GM23338 (cell line): ENCODE measurements around the gene SC5D. TPM values are rescaled to one million over a fixed set of nuclear protein-coding genes. Genes with fewer than 3 reads are reported as not detected.

Source experiments
- ATAC-seq: fragments of 200-7000 bp; cut with Tn5 transposase; 3 replicates; pipeline ENCODE4 v1.9.1; 2020
- DNase-seq: peaks from one replicate; pipeline ENCODE4 v3.0.0-alpha.2; 2015; ENCODE audit warnings: low spot score
- H2AFZ ChIP-seq: fragments of 200-600 bp; sonication (generic); 2 replicates; pipeline ENCODE4 v1.8.0; 2016; ENCODE audit warnings: antibody characterized with exemption, mild to moderate bottlenecking, moderate library complexity
- H3F3A ChIP-seq: fragments of 200-600 bp; sonication (generic); replicated peaks from 2 replicates; pipeline ENCODE4 v1.8.0; 2017; ENCODE audit warnings: antibody characterized with exemption, mixed run types, low read depth
- H3K27ac ChIP-seq: fragments of 200-600 bp; sonication (generic); 2 replicates; pipeline ENCODE4 v1.6.1; 2016; ENCODE audit warnings: low read depth
- H3K27me3 ChIP-seq: fragments of 200-600 bp; sonication (generic); 2 replicates; pipeline ENCODE4 v1.8.0; 2016; ENCODE audit warnings: mild to moderate bottlenecking, mixed run types, moderate library complexity; ENCODE audit not compliant: insufficient read depth
- H3K36me3 ChIP-seq: fragments of 200-600 bp; sonication (generic); 2 replicates; pipeline ENCODE4 v1.8.0; 2016; ENCODE audit warnings: mild to moderate bottlenecking; ENCODE audit not compliant: insufficient read depth
- H3K4me1 ChIP-seq: fragments of 200-600 bp; sonication (generic); 2 replicates; pipeline ENCODE4 v1.8.0; 2016; ENCODE audit warnings: mild to moderate bottlenecking, moderate library complexity; ENCODE audit not compliant: insufficient read depth
- H3K4me2 ChIP-seq: fragments of 200-600 bp; sonication (generic); 2 replicates; pipeline ENCODE4 v1.7.1; 2017; ENCODE audit warnings: mixed run types
- H3K4me3 ChIP-seq: fragments of 200-600 bp; sonication (generic); 2 replicates; pipeline ENCODE4 v1.6.1; 2016; ENCODE audit warnings: mixed run types
- H3K79me2 ChIP-seq: fragments of 200-600 bp; sonication (generic); replicated peaks from 2 replicates; pipeline ENCODE4 v1.8.0; 2017; ENCODE audit warnings: mild to moderate bottlenecking; ENCODE audit not compliant: insufficient read depth
- H3K9me2 ChIP-seq: fragments of 200-600 bp; sonication (generic); 2 replicates; pipeline ENCODE4 v1.8.0; 2017; ENCODE audit not compliant: insufficient read depth
- H4K20me1 ChIP-seq: fragments of 200-600 bp; sonication (generic); replicated peaks from 2 replicates; pipeline ENCODE4 v1.8.0; 2017; ENCODE audit warnings: mild to moderate bottlenecking; ENCODE audit not compliant: insufficient read depth
- H3K27ac Mint-ChIP-seq: 2 replicates; pipeline ENCODE4 v1.8.0; 2020; ENCODE audit warnings: inconsistent platforms, mild to moderate bottlenecking, moderate library complexity, mixed read lengths
- H3K27me3 Mint-ChIP-seq: 3 replicates; pipeline ENCODE4 v1.8.0; 2022; ENCODE audit warnings: low read depth, mild to moderate bottlenecking, moderate library complexity, mixed read lengths, inconsistent platforms; ENCODE audit not compliant: insufficient read depth, poor library complexity
- H3K36me3 Mint-ChIP-seq: 3 replicates; pipeline ENCODE4 v1.8.0; 2021; ENCODE audit warnings: low read depth, mild to moderate bottlenecking, inconsistent platforms, moderate library complexity, mixed read lengths
- H3K4me1 Mint-ChIP-seq: 3 replicates; pipeline ENCODE4 v1.8.0; 2020; ENCODE audit warnings: mild to moderate bottlenecking, inconsistent platforms, mixed read lengths
- H3K4me3 Mint-ChIP-seq: 3 replicates; pipeline ENCODE4 v1.8.0; 2021; ENCODE audit warnings: moderate library complexity, mild to moderate bottlenecking, inconsistent platforms, mixed read lengths
- H3K9me3 Mint-ChIP-seq: 3 replicates; pipeline ENCODE4 v1.8.0; 2020; ENCODE audit warnings: moderate library complexity, mild to moderate bottlenecking, inconsistent platforms, mixed read lengths
- CTCF ChIP-seq, 2 experiments: fragments of 200-600 bp in 1 of 2; sonication (generic) in 1 of 2; conservative IDR thresholded peaks; 2 replicates each; pipeline versions ENCODE4 v1.5.1 to v1.6.1; 2016 to 2017; ENCODE audit warnings: antibody characterized with exemption in 2 of 2, low read depth in 2 of 2, mild to moderate bottlenecking in 2 of 2, moderate library complexity in 1 of 2
- EZH2 ChIP-seq: fragments of 200-600 bp; sonication (generic); IDR thresholded peaks from one replicate; pipeline ENCODE4 v1.8.0; 2017; ENCODE audit warnings: antibody characterized with exemption, mild to moderate bottlenecking, low read depth; ENCODE audit not compliant: unreplicated experiment
- EZH2phosphoT487 ChIP-seq: fragments of 200-600 bp; sonication (generic); IDR thresholded peaks from one replicate; pipeline ENCODE4 v1.8.1; 2018; ENCODE audit warnings: antibody characterized with exemption; ENCODE audit not compliant: unreplicated experiment
- JUNB ChIP-seq: IDR thresholded peaks from one replicate; pipeline ENCODE4 v1.6.1; 2016; ENCODE audit warnings: antibody characterized with exemption; ENCODE audit not compliant: unreplicated experiment
- NANOG ChIP-seq: IDR thresholded peaks from 2 replicates; pipeline ENCODE4 v1.6.1; 2016; ENCODE audit warnings: antibody characterized with exemption, borderline replicate concordance
- ZNF331 ChIP-seq: fragments of 250-450 bp; sonication (Bioruptor Pico); IDR thresholded peaks from 2 replicates; pipeline ENCODE4 v1.5.0; 2020; ENCODE audit warnings: low read depth, mild to moderate bottlenecking, moderate library complexity
- polyA plus RNA-seq: library from polyadenylated mRNA; unstranded; fragments of >200 nt; fragmentation: Nextera tagmentation; extraction: Ambion mirVana; gene quantifications from 2 replicates; pipeline ENCODE4 v1.2.1, GENCODE V29; 2016
- total RNA-seq: library from RNA; depleted of rRNA; stranded (reverse); fragments of >200 nt; shearing (Covaris generic); gene quantifications from 2 replicates; pipeline ENCODE4 v1.2.3, GENCODE V29; 2014
- TF ChIP-seq, protein P1 (sequence below): fragments of 250-450 bp; sonication (Bioruptor Pico); IDR thresholded peaks from 2 replicates; pipeline ENCODE4 v1.5.0; 2020; ENCODE audit warnings: mild to moderate bottlenecking, moderate library complexity

Gene SC5D
- total and polyA plus RNA-seq, 2 experiments from 2014 or later, result 79.0 to 138 TPM

DNA sequence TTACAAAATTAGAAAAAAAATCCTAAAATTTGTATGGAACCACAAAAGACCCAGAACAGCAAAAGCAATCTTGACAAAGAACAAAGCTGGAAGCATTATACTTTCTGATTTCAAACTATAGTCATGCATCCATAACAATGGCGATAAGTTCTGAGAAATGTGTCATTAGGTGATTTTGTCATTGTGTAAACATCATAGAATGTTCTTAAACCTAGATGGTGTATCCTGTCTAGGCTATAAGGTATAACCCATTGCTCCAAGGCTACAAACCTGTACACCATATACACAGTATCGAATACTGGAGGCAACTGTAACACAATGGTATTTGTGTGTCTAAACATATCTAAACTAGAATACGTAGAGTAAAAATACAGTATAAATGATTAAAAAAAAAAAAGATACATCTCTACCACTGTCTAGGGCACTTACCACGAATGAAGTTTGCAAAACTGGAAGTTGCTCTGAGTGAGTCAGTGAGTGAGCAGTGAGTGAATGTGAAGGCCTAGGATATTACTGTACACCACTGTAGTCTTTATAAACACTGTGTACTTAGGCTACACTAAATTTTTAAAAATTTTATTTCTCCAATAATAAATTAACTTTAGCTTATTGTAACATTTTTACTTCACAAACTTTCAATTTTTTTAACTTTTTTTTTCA lies 18.1 kb upstream of the SC5D start:
- H2AFZ ChIP-seq, result no peak overlapping the region
- no peak overlapping the region for H3K4me2 ChIP-seq
- Mint-ChIP-seq H3K27ac (no peak overlapping the region), H3K27me3 (no peaks in the 10 kb centered on the region), H3K36me3 (no peaks in the 10 kb centered on the region), H3K4me1 (peaks cover 19% of the 10 kb centered on the region), H3K9me3 (peaks cover 4% of the 10 kb centered on the region; the same call in 1 of the 3 replicates), H3K4me3 (no peak overlapping the region)
- no peaks in the 10 kb centered on the region for H3F3A ChIP-seq
- no peaks in the 10 kb centered on the region for H3K9me2 ChIP-seq
- H3K4me3 ChIP-seq, result no peak overlapping the region
- no peaks in the 10 kb centered on the region for H3K36me3 ChIP-seq
- H3K27ac ChIP-seq, result no peak overlapping the region
- no peak for DNase-seq
- no peaks in the 10 kb centered on the region for H3K27me3 ChIP-seq
- no peak for ATAC-seq
- H3K4me1 ChIP-seq, result peaks cover 21% of the 10 kb centered on the region; the same call in 1 of the 2 replicates
- no peaks in the 10 kb centered on the region for H3K79me2 ChIP-seq
- TF ChIP-seq EZH2phosphoT487 (no peak), NANOG (no peak), JUNB (no peak)
- TF ChIP-seq, protein P1, sequence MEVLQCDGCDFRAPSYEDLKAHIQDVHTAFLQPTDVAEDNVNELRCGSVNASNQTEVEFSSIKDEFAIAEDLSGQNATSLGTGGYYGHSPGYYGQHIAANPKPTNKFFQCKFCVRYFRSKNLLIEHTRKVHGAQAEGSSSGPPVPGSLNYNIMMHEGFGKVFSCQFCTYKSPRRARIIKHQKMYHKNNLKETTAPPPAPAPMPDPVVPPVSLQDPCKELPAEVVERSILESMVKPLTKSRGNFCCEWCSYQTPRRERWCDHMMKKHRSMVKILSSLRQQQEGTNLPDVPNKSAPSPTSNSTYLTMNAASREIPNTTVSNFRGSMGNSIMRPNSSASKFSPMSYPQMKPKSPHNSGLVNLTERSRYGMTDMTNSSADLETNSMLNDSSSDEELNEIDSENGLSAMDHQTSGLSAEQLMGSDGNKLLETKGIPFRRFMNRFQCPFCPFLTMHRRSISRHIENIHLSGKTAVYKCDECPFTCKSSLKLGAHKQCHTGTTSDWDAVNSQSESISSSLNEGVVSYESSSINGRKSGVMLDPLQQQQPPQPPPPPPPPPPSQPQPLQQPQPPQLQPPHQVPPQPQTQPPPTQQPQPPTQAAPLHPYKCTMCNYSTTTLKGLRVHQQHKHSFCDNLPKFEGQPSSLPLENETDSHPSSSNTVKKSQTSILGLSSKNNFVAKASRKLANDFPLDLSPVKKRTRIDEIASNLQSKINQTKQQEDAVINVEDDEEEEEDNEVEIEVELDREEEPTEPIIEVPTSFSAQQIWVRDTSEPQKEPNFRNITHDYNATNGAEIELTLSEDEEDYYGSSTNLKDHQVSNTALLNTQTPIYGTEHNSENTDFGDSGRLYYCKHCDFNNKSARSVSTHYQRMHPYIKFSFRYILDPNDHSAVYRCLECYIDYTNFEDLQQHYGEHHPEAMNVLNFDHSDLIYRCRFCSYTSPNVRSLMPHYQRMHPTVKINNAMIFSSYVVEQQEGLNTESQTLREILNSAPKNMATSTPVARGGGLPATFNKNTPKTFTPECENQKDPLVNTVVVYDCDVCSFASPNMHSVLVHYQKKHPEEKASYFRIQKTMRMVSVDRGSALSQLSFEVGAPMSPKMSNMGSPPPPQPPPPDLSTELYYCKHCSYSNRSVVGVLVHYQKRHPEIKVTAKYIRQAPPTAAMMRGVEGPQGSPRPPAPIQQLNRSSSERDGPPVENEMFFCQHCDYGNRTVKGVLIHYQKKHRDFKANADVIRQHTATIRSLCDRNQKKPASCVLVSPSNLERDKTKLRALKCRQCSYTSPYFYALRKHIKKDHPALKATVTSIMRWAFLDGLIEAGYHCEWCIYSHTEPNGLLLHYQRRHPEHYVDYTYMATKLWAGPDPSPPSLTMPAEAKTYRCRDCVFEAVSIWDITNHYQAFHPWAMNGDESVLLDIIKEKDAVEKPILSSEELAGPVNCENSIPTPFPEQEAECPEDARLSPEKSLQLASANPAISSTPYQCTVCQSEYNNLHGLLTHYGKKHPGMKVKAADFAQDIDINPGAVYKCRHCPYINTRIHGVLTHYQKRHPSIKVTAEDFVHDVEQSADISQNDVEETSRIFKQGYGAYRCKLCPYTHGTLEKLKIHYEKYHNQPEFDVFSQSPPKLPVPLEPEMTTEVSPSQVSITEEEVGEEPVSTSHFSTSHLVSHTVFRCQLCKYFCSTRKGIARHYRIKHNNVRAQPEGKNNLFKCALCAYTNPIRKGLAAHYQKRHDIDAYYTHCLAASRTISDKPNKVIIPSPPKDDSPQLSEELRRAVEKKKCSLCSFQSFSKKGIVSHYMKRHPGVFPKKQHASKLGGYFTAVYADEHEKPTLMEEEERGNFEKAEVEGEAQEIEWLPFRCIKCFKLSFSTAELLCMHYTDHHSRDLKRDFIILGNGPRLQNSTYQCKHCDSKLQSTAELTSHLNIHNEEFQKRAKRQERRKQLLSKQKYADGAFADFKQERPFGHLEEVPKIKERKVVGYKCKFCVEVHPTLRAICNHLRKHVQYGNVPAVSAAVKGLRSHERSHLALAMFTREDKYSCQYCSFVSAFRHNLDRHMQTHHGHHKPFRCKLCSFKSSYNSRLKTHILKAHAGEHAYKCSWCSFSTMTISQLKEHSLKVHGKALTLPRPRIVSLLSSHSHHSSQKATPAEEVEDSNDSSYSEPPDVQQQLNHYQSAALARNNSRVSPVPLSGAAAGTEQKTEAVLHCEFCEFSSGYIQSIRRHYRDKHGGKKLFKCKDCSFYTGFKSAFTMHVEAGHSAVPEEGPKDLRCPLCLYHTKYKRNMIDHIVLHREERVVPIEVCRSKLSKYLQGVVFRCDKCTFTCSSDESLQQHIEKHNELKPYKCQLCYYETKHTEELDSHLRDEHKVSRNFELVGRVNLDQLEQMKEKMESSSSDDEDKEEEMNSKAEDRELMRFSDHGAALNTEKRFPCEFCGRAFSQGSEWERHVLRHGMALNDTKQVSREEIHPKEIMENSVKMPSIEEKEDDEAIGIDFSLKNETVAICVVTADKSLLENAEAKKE (CRISPR knock-in tag), result no peak
- no peaks in the 10 kb centered on the region for H4K20me1 ChIP-seq

- TF ChIP-seq CTCF (conservative IDR thresholded peaks at IDR 0.05; ENCODE audit: low read depth in 2 of 2) (no peak), EZH2 (no peak), ZNF331 (CRISPR knock-in tag) (no peak)
- Histone ChIP-seq H2AFZ (no peak overlapping the region), H3K36me3 (no peaks in the 10 kb centered on the region), H4K20me1 (no peaks in the 10 kb centered on the region), H3K27ac (no peak overlapping the region), H3K4me3 (no peak overlapping the region), H3K27me3 (no peaks in the 10 kb centered on the region), H3K79me2 (no peaks in the 10 kb centered on the region), H3K4me1 (0 out of 2 replicates have a peak, but pooled peaks cover 4% of the 10 kb centered on the region), H3K4me2 (no peak overlapping the region), H3F3A (no peaks in the 10 kb centered on the region), H3K9me2 (no peaks in the 10 kb centered on the region)
- H3K4me3 Mint-ChIP-seq, result no peak overlapping the region
- H3K27ac Mint-ChIP-seq, result no peak overlapping the region
- H3K27me3 Mint-ChIP-seq, result no peaks in the 10 kb centered on the region
- no peak for ATAC-seq
- DNase-seq, result no peak
- H3K36me3 Mint-ChIP-seq, result peaks cover 7% of the 10 kb centered on the region
- H3K4me1 Mint-ChIP-seq, result peaks cover 10% of the 10 kb centered on the region
- H3K9me3 Mint-ChIP-seq, result peaks cover 17% of the 10 kb centered on the region
These were observed 10.9 kb upstream of the SC5D start for GRCh38 chr11:121281698-121282097.
